ENCODE measurements around the gene MYCBP2. TPM values are rescaled to one million over a fixed set of nuclear protein-coding genes. Genes with fewer than 3 reads are reported as not detected.
"Not testable (repeated sequence)": the region's sequence is repeated elsewhere in the genome, so short reads cannot be mapped to it uniquely, and the experiment has no call there.

The MYCBP2 gene
- polyA plus RNA-seq, 4 donors: 11.2 to 33.0 (median 23.5) TPM

GRCh38 chr13:77016888-77017623, 309.8 kb downstream of the MYCBP2 start:
- FAIRE-seq (no peak), DNase-seq (no peak)
- no peaks in the 10 kb centered on the region for H3K27me3 ChIP-seq (ENCODE audit: control insufficient read depth in 3 of 3, insufficient read depth in 3 of 3, low read length in 3 of 3)
- WGBS, 3 donors: 88 to 97% (median 94%) methylated on average over 6 of the region's 6 CpGs
- peaks cover 14 to 21% (median 19%) of the 10 kb centered on the region in 3 donors for H3K36me3 ChIP-seq (ENCODE audit: control insufficient read depth in 3 of 3, insufficient read depth in 2 of 3, low read depth in 1 of 3, low read length in 3 of 3)
- no peak overlapping the region for H3K4me3 ChIP-seq (ENCODE audit: low read depth in 1 of 3, low read length in 3 of 3)
- H3K4me1 ChIP-seq (ENCODE audit: control insufficient read depth in 3 of 3, insufficient read depth in 2 of 3, low read depth in 1 of 3, low read length in 2 of 3): peaks cover 0 to 13% (median 5%) of the 10 kb centered on the region in 3 donors
- no peaks in the 10 kb centered on the region for H3K9me3 ChIP-seq (ENCODE audit: control insufficient read depth in 2 of 2, insufficient read depth in 1 of 2, low read depth in 1 of 2, low read length in 1 of 2)
- H3K27ac ChIP-seq (ENCODE audit: low read depth in 1 of 3, low read length in 2 of 3): peak overlapping the region in 1 of 3 donors; percentile 44

GRCh38 chr13:77016251-77016812, 310.6 kb downstream of the MYCBP2 start:
- Histone ChIP-seq H3K4me3 (ENCODE audit: low read depth in 1 of 3, low read length in 3 of 3) (no peak overlapping the region), H3K36me3 (ENCODE audit: control insufficient read depth in 3 of 3, insufficient read depth in 2 of 3, low read depth in 1 of 3, low read length in 3 of 3) (peaks cover 14 to 22% (median 22%) of the 10 kb centered on the region in 3 donors), H3K9me3 (ENCODE audit: control insufficient read depth in 2 of 2, insufficient read depth in 1 of 2, low read depth in 1 of 2, low read length in 1 of 2) (no peaks in the 10 kb centered on the region), H3K27me3 (ENCODE audit: control insufficient read depth in 3 of 3, insufficient read depth in 3 of 3, low read length in 3 of 3) (no peaks in the 10 kb centered on the region), H3K4me1 (ENCODE audit: control insufficient read depth in 3 of 3, insufficient read depth in 2 of 3, low read depth in 1 of 3, low read length in 2 of 3) (peaks cover 0 to 13% (median 5%) of the 10 kb centered on the region in 3 donors), H3K27ac (ENCODE audit: low read depth in 1 of 3, low read length in 2 of 3) (peak overlapping the region in 1 of 3 donors; percentile 44)
- FAIRE-seq: no peak
- DNase-seq: peak in 1 of 2 donors; percentile 39
- 86 to 90% (median 89%) methylated on average over 3 of the region's 3 CpGs for WGBS, 3 donors

- FAIRE-seq (no peak), DNase-seq (no peak)
- Histone ChIP-seq H3K36me3 (ENCODE audit: control insufficient read depth in 3 of 3, insufficient read depth in 2 of 3, low read depth in 1 of 3, low read length in 3 of 3) (peaks cover 20 to 28% (median 21%) of the 10 kb centered on the region in 3 donors), H3K27ac (ENCODE audit: low read depth in 1 of 3, low read length in 2 of 3) (no peak overlapping the region), H3K9me3 (ENCODE audit: control insufficient read depth in 2 of 2, insufficient read depth in 1 of 2, low read depth in 1 of 2, low read length in 1 of 2) (no peaks in the 10 kb centered on the region), H3K4me3 (ENCODE audit: low read depth in 1 of 3, low read length in 3 of 3) (no peak overlapping the region), H3K27me3 (ENCODE audit: control insufficient read depth in 3 of 3, insufficient read depth in 3 of 3, low read length in 3 of 3) (no peaks in the 10 kb centered on the region), H3K4me1 (ENCODE audit: control insufficient read depth in 3 of 3, insufficient read depth in 2 of 3, low read depth in 1 of 3, low read length in 2 of 3) (peaks cover 0 to 7% (median under 1%) of the 10 kb centered on the region in 3 donors)
- 90 to 100% (median 99%) methylated on average over 2 of the region's 2 CpGs for WGBS, 3 donors
Observed at GRCh38 chr13:77014906-77015685, 311.8 kb downstream of the MYCBP2 start.

GRCh38 chr13:77013853-77014542, 312.9 kb downstream of the MYCBP2 start:
- peaks cover 0 to 4% (median 0%) of the 10 kb centered on the region in 3 donors for H3K4me1 ChIP-seq (ENCODE audit: control insufficient read depth in 3 of 3, insufficient read depth in 2 of 3, low read depth in 1 of 3, low read length in 2 of 3)
- FAIRE-seq (no peak), DNase-seq (no peak)
- no peak overlapping the region for H3K4me3 ChIP-seq (ENCODE audit: low read depth in 1 of 3, low read length in 3 of 3)
- no peak overlapping the region for H3K27ac ChIP-seq (ENCODE audit: low read depth in 1 of 3, low read length in 2 of 3)
- H3K9me3 ChIP-seq (ENCODE audit: control insufficient read depth in 2 of 2, insufficient read depth in 1 of 2, low read depth in 1 of 2, low read length in 1 of 2): no peaks in the 10 kb centered on the region
- H3K27me3 ChIP-seq (ENCODE audit: control insufficient read depth in 3 of 3, insufficient read depth in 3 of 3, low read length in 3 of 3): no peaks in the 10 kb centered on the region
- H3K36me3 ChIP-seq (ENCODE audit: control insufficient read depth in 3 of 3, insufficient read depth in 2 of 3, low read depth in 1 of 3, low read length in 3 of 3): peaks cover 19 to 33% (median 22%) of the 10 kb centered on the region in 3 donors
- 79 to 80% (median 79%) methylated on average over 2 of the region's 2 CpGs for WGBS, 3 donors

DNA sequence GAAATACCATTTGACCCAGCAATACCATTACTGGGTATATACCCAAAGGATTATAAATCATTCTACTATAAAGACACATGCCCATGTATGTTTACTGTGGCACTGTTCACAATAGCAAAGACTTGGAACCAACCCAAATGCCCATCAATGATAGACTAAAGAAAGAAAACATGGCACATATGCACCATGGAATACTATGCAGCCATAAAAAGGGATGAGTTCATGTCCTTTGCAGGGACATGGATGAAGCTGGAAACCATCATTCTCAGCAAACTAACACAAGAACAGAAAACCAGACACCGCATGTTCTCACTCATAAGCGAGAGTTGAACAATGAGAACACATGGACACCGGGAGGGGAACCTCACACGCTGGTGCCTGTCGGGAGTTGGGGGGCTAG, 317.2 kb downstream of the MYCBP2 start:
- 91 to 100% (median 99%) methylated on average over 5 of the region's 5 CpGs for WGBS, 3 donors
- not testable (repeated sequence) for H3K27ac ChIP-seq (ENCODE audit: low read depth in 1 of 3, low read length in 2 of 3); H3K4me1 ChIP-seq (ENCODE audit: control insufficient read depth in 3 of 3, insufficient read depth in 2 of 3, low read depth in 1 of 3, low read length in 2 of 3); H3K9me3 ChIP-seq (ENCODE audit: control insufficient read depth in 2 of 2, insufficient read depth in 1 of 2, low read depth in 1 of 2, low read length in 1 of 2); H3K4me3 ChIP-seq (ENCODE audit: low read depth in 1 of 3, low read length in 3 of 3); H3K27me3 ChIP-seq (ENCODE audit: control insufficient read depth in 3 of 3, insufficient read depth in 3 of 3, low read length in 3 of 3); DNase-seq; FAIRE-seq
- H3K36me3 ChIP-seq (ENCODE audit: control insufficient read depth in 3 of 3, insufficient read depth in 2 of 3, low read depth in 1 of 3, low read length in 3 of 3): peaks cover 19 to 34% (median 21%) of the 10 kb centered on the region in 3 donors

- DNase-seq (peak in 1 of 2 donors; percentile 27), FAIRE-seq (peak; percentile 55)
- H3K27ac ChIP-seq (ENCODE audit: low read depth in 1 of 3, low read length in 2 of 3): no peak overlapping the region
- H3K9me3 ChIP-seq (ENCODE audit: control insufficient read depth in 2 of 2, insufficient read depth in 1 of 2, low read depth in 1 of 2, low read length in 1 of 2): no peaks in the 10 kb centered on the region
- 69 to 86% (median 79%) methylated on average over 2 of the region's 2 CpGs for WGBS, 3 donors
- peaks cover 0 to 2% (median 0%) of the 10 kb centered on the region in 3 donors for H3K4me1 ChIP-seq (ENCODE audit: control insufficient read depth in 3 of 3, insufficient read depth in 2 of 3, low read depth in 1 of 3, low read length in 2 of 3)
- peaks cover 14 to 33% (median 19%) of the 10 kb centered on the region in 3 donors for H3K36me3 ChIP-seq (ENCODE audit: control insufficient read depth in 3 of 3, insufficient read depth in 2 of 3, low read depth in 1 of 3, low read length in 3 of 3)
- no peak overlapping the region for H3K4me3 ChIP-seq (ENCODE audit: low read depth in 1 of 3, low read length in 3 of 3)
- no peaks in the 10 kb centered on the region for H3K27me3 ChIP-seq (ENCODE audit: control insufficient read depth in 3 of 3, insufficient read depth in 3 of 3, low read length in 3 of 3)
Observed at GRCh38 chr13:77009011-77009410, 317.9 kb downstream of the MYCBP2 start.

DNA sequence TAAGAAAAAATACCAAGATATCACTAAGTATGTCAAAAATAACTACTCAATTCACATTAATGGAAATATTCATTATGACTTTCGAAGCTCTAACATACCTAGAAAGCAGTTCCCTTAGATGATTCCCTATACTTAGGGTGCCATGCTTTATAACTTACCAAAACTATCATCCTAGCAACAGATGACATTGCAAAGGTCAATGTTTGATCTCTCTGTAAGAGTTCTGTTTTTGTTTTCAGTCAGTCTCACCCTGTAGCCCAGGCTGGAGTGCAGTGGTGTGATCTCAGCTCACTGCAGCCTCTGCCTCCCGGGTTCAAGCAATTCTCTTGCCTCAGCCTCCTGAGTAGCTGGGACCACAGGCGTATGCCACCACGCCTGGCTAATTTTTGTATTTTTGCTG, 318.6 kb downstream of the MYCBP2 start:
- Histone ChIP-seq H3K36me3 (ENCODE audit: control insufficient read depth in 3 of 3, insufficient read depth in 2 of 3, low read depth in 1 of 3, low read length in 3 of 3) (peaks cover 11 to 31% (median 16%) of the 10 kb centered on the region in 3 donors), H3K27ac (ENCODE audit: low read depth in 1 of 3, low read length in 2 of 3) (peak overlapping the region in 2 of 3 donors; percentile 3 to 32)
- H3K4me3 ChIP-seq (ENCODE audit: low read depth in 1 of 3, low read length in 3 of 3); H3K4me1 ChIP-seq (ENCODE audit: control insufficient read depth in 3 of 3, insufficient read depth in 2 of 3, low read depth in 1 of 3, low read length in 2 of 3); H3K27me3 ChIP-seq (ENCODE audit: control insufficient read depth in 3 of 3, insufficient read depth in 3 of 3, low read length in 3 of 3); DNase-seq; H3K9me3 ChIP-seq (ENCODE audit: control insufficient read depth in 2 of 2, insufficient read depth in 1 of 2, low read depth in 1 of 2, low read length in 1 of 2); FAIRE-seq: not testable (repeated sequence)
- 87 to 95% (median 90%) methylated on average over 4 of the region's 4 CpGs for WGBS, 3 donors
